ENCODE results near the gene KLHL29.

- TF ChIP-seq CTCF (IDR thresholded peaks at IDR 0.05; ENCODE audit: low read depth, low read length) (no peak), POLR2A (IDR thresholded peaks at IDR 0.05; ENCODE audit: extremely low read depth, insufficient read length) (no peak), MAX (IDR thresholded peaks at IDR 0.05; ENCODE audit: low read depth, low read length) (peak; percentile 55)
Measured at GRCh38 chr2:23445450-23445868, 60.5 kb downstream of the KLHL29 start.

All from NB4 (cell line).